Esophagus muscularis mucosa (tissue), 4 donors: ENCODE measurements around the gene TREM2. TPM values are rescaled to one million over a fixed set of nuclear protein-coding genes. Genes with fewer than 3 reads are reported as not detected.

Experiments used
- DNase-seq: peaks from one replicate; pipeline ENCODE4 v3.0.0-alpha.2; 2017; ENCODE audit errors: extremely low spot score
- H3K27ac ChIP-seq, 4 donors: fragments of 200-600 bp; sonication (generic); replicated peaks in 1 of 4; 1 replicate in 3 of 4; 2 replicates in 1 of 4; pipeline ENCODE4 v1.5.1; 2016 to 2019; ENCODE audit warnings: mild to moderate bottlenecking in 1 of 4
- H3K27me3 ChIP-seq, 4 donors: fragments of 200-600 bp; sonication (generic); one replicate each; pipeline versions ENCODE4 v1.5.1 to v1.6.0; 2016 to 2019
- H3K36me3 ChIP-seq, 4 donors: fragments of 200-600 bp; sonication (generic); one replicate each; pipeline ENCODE4 v1.5.1; 2016 to 2019
- H3K4me1 ChIP-seq, 4 donors: fragments of 200-600 bp; sonication (generic); one replicate each; pipeline ENCODE4 v1.5.1; 2016 to 2019
- H3K4me3 ChIP-seq, 4 donors: fragments of 200-600 bp; sonication (generic); 1 replicate in 2 of 4; 2 replicates in 2 of 4; pipeline ENCODE4 v1.5.1; 2016 to 2019; ENCODE audit warnings: mild to moderate bottlenecking in 4 of 4, moderate library complexity in 1 of 4
- H3K9me3 ChIP-seq, 4 donors: fragments of 200-600 bp; sonication (generic); 1 replicate in 3 of 4; 2 replicates in 1 of 4; pipeline ENCODE4 v1.5.1; 2016 to 2019
- CTCF ChIP-seq, 3 experiments: fragments of 200-600 bp in 2 of 3; fragments of 450-650 bp in 1 of 3; sonication (generic) in 2 of 3; IDR thresholded peaks; one replicate each; pipeline ENCODE4 v1.5.1; 2017 to 2019; ENCODE audit warnings: antibody characterized with exemption in 3 of 3, mild to moderate bottlenecking in 2 of 3, moderate library complexity in 1 of 3
- EP300 ChIP-seq: sonication (generic); formaldehyde crosslinking; IDR thresholded peaks from one replicate; pipeline ENCODE4 v1.6.1; 2017; ENCODE audit warnings: antibody characterized with exemption
- POLR2A ChIP-seq: fragments of 450-650 bp; IDR thresholded peaks from one replicate; pipeline ENCODE4 v1.6.1; 2017; ENCODE audit warnings: antibody characterized with exemption, moderate library complexity, mild to moderate bottlenecking, low read depth
- POLR2AphosphoS5 ChIP-seq, 2 donors: sonication (generic); formaldehyde crosslinking; IDR thresholded peaks; one replicate each; pipeline ENCODE4 v1.6.1; 2017; ENCODE audit warnings: antibody characterized with exemption in 2 of 2
- whole genome bisulfite sequencing: methylation state at CpG from one replicate; pipeline ENCODE4 v1.1.5; 2018; 5-methylcytosine and 5-hydroxymethylcytosine counted together
- intact Hi-C: fragments of 100-400 bp; cut with DNase I; formaldehyde crosslinking; loops from one replicate; pipeline ENCODE4 v1.15.1; 2023
- total RNA-seq, 4 donors: library from RNA; depleted of rRNA; stranded (reverse); fragments of >200 nt; gene quantifications; one replicate each; pipeline versions ENCODE4 v1.1.0 to v1.2.1, GENCODE V29; 2016

Gene TREM2
- total RNA-seq, 4 donors from 2014 or later = 1.6 to 1.8 (median 1.6) TPM

- Histone ChIP-seq H3K4me3 (no peak overlapping the region), H3K36me3 (no peaks in the 10 kb centered on the region), H3K4me1 (no peaks in the 10 kb centered on the region), H3K27ac (no peak overlapping the region), H3K27me3 (peaks cover 0 to 7% (median 0%) of the 10 kb centered on the region in 4 donors), H3K9me3 (no peaks in the 10 kb centered on the region)
- no peak for DNase-seq
- TF ChIP-seq EP300 = no peak
- TF ChIP-seq POLR2A = no peak
- no peak for TF ChIP-seq POLR2AphosphoS5 (IDR thresholded peaks at IDR 0.05)
- no peak for TF ChIP-seq CTCF (IDR thresholded peaks at IDR 0.05)
- intact Hi-C loops = no loop called here
- WGBS = 76% methylated on average over 4 of the region's 4 CpGs
Measured at GRCh38 chr6:41170547-41171160, 7.7 kb upstream of the TREM2 start.

GRCh38 chr6:41167173-41167963, 4.5 kb upstream of the TREM2 start:
- 60% methylated on average over 5 of the region's 5 CpGs for WGBS
- no peaks in the 10 kb centered on the region for H3K9me3 ChIP-seq
- no peaks in the 10 kb centered on the region for H3K4me1 ChIP-seq
- peak; percentile 86 for DNase-seq
- H3K27ac ChIP-seq = no peak overlapping the region
- H3K36me3 ChIP-seq = no peaks in the 10 kb centered on the region
- intact Hi-C loops = no loop called here
- TF ChIP-seq POLR2A = no peak
- no peak for TF ChIP-seq CTCF (IDR thresholded peaks at IDR 0.05)
- no peak for TF ChIP-seq EP300
- TF ChIP-seq POLR2AphosphoS5 (IDR thresholded peaks at IDR 0.05) = no peak
- H3K27me3 ChIP-seq = peaks cover 0 to 7% (median 0%) of the 10 kb centered on the region in 4 donors
- no peak overlapping the region for H3K4me3 ChIP-seq

DNA sequence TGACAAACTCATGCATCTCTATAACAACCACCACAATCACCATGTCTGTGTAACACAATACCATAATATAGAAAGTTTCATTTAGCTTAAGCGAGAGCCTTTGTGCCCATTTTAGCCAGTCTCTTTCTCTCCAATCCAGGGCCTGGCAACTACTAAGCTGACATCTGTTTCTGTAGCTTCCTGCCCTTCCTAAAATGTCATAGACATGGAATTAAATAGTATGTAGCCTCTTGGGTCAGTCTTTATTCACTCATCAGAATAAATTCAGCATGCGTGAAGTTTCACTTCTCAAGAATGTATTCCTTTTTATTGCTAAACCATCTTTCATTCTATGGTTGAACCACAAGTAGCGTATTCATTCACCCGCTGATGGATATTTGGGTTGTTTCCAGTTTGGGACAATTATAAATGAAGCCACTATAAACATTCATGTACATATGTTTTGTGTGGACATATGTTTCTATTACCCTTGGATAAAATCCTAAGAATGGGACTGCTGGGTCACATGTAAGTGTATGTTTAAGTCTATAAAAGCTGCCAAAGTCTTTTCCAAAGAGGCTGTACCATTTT, 1.7 kb upstream of the TREM2 start:
- 76% methylated on average over 4 of the region's 4 CpGs for WGBS

DNA sequence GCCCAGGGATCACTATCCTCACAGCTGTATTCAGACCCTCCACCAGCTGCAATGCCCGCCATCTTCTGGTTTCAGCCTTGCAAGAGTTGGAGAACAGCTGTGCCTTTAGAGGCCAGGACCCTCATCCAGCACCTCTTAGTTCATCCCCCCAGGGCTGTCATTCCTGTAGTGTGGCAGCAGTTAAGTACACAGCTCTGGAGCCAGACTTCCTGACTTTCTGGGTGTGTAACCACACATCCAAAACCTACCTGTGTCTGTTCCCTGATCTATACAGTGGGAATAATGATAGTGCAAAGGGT, 452 bp upstream of the TREM2 start:
- peak; percentile 88 for DNase-seq
- H3K27ac ChIP-seq = no peak overlapping the region
- no peaks in the 10 kb centered on the region for H3K4me1 ChIP-seq
- H3K27me3 ChIP-seq = peaks cover 0 to 27% (median 0%) of the 10 kb centered on the region in 4 donors
- H3K9me3 ChIP-seq = no peaks in the 10 kb centered on the region
- H3K4me3 ChIP-seq = no peak overlapping the region
- no peaks in the 10 kb centered on the region for H3K36me3 ChIP-seq
- intact Hi-C loops = no loop called here
- TF ChIP-seq EP300 (no peak), CTCF (IDR thresholded peaks at IDR 0.05) (no peak), POLR2AphosphoS5 (IDR thresholded peaks at IDR 0.05) (no peak), POLR2A (no peak)
- WGBS = 92% methylated on average over 1 of the region's 1 CpG

More for the DNA sequence above, 1.7 kb upstream of the TREM2 start:
- Histone ChIP-seq H3K36me3 (no peaks in the 10 kb centered on the region), H3K9me3 (no peaks in the 10 kb centered on the region), H3K4me3 (no peak overlapping the region), H3K4me1 (no peaks in the 10 kb centered on the region), H3K27ac (no peak overlapping the region), H3K27me3 (peaks cover 0 to 24% (median 0%) of the 10 kb centered on the region in 4 donors)
- intact Hi-C loops = no loop called here
- peak; percentile 79 for DNase-seq
- TF ChIP-seq POLR2AphosphoS5 (IDR thresholded peaks at IDR 0.05) (no peak), POLR2A (no peak)

DNA sequence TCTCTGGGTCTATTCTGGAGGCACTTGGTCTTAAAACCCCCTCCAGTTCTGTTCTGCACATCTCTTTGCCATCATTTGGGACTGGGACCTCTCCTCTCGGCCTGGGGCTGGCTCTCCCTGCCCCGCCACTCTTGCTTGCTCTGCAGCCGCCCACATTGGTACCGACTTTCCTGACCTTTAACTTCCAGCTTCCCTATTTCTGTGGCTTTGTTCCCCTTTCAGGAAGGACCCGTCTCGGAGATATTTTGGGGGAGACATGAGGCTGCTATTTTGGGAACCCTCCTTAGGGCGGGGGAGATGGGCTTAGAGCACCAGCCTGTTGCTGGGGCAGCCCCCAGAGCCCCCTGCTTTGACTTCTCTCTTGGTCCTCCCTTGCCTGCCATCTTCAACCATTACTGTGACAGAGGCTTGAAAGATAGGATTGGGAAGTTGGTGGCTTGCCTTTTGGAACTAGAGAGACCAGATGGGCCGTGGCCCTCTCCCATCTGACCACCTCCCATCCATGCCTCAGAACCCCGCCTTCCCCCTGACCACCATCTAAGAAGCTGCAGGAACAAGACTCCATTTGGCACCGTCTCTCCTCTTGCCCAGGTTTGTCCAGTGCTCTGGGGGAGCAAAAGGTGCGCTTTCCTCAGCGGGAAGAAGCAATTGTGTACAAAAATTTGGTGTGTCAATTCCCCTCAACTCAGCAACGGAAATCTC, 914 bp downstream of the TREM2 start:
- 73% methylated on average over 13 of the region's 13 CpGs for WGBS
- no peak overlapping the region for H3K4me3 ChIP-seq

More for the DNA sequence above, 914 bp downstream of the TREM2 start:
- TF ChIP-seq POLR2AphosphoS5 (IDR thresholded peaks at IDR 0.05) (no peak), POLR2A (no peak), EP300 (no peak), CTCF (IDR thresholded peaks at IDR 0.05) (no peak)
- Histone ChIP-seq H3K9me3 (no peaks in the 10 kb centered on the region), H3K36me3 (no peaks in the 10 kb centered on the region), H3K27ac (no peak overlapping the region), H3K4me1 (no peaks in the 10 kb centered on the region), H3K27me3 (peaks cover 0 to 27% (median 0%) of the 10 kb centered on the region in 4 donors)
- DNase-seq = peak; percentile 82
- intact Hi-C loops = no loop called here
